NCI-H2107 treated with DMSO at 0.1 percent for 48 hours (cell line): ENCODE data around the gene MANEAL.

Experiments used
- DNase-seq: peaks from one replicate; lab custom pipeline; 2025; ENCODE audit not compliant: unreplicated experiment; lab: John Stamatoyannopoulos, UW

Gene MANEAL

DNA sequence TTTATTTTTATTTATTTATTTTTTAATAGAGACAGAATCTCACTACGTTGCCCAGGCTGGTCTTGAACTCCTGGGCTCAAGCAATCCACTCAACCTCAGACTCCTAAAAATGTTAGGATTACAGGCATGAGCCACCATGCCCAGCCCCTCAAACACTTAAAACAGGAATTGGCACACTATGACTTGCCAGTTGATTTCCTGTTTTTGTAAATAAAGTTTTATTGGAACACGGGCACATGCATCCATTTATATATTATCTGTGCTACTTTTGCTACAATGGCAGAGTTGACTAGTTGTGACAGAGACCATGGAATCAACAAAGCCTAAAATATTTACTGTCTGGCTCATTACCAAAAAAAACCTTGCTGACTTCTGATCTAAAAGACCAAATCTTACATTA lies 30.4 kb downstream of the MANEAL start:
- DNase-seq, result no peak

DNA sequence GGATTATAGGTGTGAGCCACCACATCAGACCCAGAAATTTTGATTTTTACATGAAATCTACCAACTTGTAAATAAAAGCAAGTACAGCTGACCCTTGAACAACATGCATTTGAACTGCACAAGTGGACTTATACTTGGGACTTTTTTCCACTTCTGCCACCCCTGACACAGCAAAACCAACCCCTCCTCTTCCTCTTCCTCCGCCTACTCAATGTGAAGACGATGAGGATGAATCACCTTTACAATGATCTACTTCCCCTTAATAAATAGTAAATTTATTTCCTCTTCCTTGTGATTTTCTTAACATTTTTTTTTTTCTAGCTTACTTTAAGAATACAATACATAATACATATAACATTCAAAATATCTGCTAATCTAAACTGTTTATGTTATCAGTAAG lies 31.9 kb downstream of the MANEAL start:
- no peak for DNase-seq

DNA sequence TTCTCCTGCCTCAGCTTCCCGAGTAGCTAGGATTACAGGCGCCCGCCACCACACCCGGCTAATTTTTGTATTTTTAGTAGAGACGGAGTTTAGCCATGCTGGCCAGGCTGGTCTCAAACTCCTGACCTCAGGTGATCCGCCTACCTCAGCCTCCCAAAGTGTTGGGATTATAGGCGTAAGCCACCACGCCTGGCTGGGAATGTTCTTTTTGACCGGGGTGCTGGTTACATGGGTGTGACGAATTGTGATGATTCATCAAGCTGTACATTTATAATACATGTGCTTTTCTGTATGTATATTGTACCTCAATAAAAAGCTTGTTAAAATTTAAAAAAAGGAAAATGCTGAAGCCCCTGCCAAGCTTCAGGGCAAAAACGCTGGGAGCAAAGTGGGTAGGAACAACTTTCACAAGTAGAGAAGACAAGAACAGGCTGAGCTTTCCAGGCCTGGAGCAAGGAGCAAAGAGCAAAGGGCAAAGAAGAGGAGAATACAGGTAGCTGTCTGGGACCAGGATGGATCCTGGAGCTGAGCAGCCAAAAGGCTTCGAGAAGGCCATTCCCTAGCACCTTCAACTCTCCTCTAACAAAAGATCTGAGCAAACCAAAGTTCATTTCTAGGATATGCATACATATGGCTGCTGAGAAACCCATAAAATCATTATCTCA lies 34.9 kb downstream of the MANEAL start:
- no peak for DNase-seq

DNA sequence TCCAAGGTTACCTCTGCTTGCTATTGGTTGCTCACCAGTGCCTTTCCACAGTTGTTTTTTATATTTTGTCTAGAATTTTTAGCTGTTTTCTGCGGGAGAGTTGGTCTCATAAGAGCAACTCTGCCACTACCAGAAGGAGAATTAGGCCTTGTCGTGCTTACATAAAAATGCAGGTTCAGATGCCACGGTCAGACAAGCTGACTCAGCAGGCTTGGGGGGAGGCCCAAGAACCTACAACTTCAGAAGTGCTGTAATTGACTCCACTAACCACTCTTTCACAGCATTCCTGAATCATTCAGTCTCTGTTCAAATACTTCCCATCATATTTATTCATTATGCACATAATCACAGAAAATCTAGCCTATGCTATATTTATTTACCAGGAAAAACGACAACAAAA lies 37.5 kb downstream of the MANEAL start:
- DNase-seq, result no peak

DNA sequence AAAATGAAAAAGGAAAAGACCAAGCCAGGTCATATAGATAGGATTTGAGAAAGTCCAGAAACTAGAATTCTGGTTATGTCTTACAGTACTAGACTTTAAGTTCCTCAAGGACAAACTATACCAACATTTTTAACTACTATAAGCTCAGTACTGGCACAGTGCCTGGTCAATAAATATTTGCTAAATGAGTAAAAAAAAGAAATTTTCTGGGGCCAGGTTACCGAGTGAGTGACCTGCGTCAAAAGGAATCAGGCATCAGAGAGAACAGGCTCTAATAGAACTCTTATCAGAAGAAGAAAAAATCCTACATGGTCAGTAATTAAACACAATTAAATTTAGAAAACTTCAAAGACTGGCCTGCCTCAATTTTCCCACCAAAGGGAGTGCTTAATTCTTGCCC lies 38.2 kb downstream of the MANEAL start:
- no peak for DNase-seq

DNA sequence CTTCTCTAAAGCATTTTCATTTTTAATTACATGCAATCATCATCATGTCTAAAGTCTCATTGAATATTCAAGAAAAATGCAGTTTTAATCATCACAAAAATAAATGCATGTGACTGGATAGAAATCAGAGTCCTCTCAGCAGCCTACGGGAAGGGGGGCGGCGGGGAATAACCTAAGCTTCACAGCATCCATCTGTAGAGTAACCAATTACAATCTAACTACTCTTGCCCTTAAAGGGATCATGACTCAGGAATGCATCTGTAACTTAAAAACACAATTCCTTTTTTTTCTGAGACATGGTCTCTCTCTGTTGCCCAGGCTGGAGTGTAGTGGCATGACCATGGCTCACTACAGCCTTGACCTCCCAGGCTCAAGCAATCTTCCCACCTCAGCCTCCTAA lies 43.1 kb downstream of the MANEAL start:
- DNase-seq, result no peak

DNA sequence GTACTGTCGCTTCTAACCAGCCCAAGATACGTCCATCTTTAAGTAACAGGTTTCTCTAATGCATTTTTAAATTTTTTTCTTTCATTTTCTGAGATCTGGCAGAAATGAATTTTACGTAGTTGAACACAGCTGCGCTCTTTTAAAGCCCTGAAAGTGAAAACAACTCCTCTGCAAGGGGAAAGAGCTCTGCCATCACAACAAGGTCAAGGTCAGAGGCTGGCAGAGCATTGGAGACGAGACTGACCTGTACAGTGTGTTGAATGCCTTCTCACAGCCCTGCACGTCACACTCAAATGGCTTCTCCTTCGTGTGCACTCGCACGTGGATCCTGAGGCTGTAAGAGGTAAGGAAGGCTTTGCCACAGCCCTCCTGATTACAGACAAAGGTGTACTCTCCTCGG lies 46.0 kb downstream of the MANEAL start:
- no peak for DNase-seq

DNA sequence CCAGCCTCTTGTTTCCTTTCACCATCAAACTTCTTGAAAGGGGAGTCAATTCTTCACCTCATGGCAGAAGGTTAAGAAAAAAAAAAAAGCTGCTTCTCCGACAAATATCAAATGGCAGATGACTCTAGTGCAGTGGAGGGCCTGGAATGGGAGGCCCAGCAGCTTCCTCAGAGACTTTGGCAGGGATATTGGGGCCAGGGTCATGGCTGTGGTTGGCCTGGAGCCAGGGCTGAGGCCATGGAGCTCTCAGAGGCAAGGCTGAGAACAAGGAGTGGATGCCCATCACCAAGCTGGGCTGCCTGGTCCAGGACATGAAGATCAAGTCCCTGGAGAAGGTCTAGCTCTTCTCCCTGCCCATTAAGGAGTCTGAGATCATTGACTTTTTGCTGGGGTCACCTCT lies 47.1 kb downstream of the MANEAL start:
- no peak for DNase-seq

DNA sequence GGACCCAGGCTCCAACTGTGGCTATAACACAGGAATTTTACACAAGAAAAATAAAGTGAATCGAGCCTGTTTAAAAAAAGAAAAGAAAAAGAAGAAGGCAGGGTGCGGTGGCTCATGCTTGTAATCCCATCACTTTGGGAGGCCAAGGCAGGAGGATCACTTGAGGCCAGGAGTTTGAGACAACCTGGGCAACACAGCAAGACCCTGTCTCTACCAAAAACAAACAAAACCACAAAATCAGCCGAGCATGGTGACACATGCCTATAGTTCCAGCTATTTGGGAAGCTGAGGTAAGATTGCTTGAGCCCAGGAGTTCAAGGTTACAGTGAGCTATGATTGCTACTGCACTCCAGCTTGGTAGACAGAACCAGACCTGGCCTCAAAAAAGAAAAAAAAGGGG lies 48.0 kb downstream of the MANEAL start:
- no peak for DNase-seq

DNA sequence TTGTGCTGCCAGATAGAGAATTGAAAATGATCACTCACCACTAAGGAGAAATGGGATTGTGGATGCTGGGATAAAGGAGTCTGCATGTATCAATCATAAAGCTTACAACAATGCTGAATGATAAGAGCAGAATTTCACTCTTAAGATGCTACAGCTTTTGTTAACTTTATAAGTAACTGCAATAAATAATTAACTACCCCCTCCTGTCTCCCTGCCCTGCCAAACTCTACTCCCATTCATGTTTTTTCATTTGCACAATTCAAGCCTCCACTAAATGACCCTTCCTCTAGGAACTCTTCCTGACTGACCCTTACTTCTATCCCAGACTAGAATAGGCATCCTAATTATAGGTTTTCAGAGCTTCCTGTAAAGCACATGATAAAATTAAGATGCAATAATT lies 50.9 kb downstream of the MANEAL start:
- DNase-seq, result no peak

DNA sequence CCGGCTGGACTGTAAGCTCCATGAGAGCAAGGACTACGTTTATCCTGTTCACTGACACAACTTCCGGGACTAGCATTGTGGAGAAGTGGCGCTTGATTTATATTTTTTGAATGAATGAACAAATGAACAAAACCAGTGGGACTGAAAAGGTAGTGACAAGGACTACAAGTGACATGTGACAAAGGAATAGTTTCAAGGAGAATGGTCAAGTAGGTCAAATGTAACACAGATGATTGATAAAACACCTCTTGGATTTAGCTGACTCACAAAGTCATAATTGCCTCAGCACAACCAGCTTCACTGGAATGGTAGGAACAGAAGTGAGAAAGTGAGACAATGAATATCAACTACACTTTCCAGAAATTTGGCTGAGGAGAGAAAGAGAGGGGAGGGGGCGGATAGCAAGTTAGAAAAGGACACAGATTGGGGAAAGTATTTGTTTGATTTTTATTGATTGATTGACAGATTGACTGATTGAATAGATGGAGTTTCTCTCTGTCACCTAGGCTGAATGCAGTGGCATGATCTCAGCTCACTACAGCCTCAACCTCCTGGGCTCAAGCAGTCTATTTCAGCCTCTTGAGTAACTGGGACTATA lies 51.5 kb downstream of the MANEAL start:
- no peak for DNase-seq

DNA sequence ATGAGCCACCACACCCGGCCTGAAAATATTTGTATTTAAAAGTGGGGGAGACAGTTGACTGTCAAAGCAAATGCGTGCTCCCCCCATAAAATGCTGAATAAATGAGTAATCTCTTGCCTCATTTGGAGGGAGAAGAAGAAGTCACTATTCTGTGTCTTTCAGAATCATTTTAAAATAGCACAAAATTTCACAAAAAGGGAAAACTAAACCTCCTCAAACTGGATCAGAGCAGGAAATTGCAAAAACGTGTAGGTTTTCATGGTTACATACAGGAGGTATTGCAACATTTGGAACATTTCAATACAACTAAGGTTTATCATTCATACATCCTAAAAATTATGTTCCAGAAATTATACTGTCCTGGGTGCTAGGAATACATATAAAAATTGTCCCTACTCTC lies 52.1 kb downstream of the MANEAL start:
- DNase-seq, result no peak

DNA sequence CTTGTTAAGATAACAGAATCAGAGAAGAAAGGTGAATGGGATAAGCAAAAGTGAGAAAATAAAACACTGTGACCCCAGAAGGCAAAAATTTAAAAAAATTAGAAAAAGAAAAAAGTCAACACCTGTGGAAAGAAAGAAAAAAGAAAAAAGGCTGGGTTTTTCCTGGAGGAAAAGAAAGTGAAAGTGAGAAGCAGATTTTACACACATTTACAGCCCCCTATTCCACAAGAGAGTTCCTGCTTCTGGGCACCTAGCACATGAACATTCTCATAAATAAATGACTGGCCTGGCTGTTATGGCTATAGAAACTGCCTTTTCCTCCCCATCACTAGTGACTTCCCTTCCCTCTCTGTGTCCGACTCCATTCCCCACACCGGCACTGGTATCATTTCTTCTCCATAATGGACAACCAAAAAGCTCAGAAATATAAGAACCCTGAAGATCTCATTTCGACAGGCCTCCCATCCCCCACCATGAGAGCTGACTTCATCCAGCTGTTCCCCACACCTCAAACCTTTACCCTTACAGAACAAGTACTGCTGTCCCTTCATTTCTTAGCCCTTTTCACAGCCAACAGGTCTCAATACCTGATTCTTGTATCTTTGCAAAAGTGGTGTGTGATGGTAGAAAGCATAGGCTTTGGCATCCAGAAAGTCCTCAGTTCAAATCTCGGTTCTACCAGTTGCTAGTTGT lies 53.1 kb downstream of the MANEAL start:
- DNase-seq, result no peak

DNA sequence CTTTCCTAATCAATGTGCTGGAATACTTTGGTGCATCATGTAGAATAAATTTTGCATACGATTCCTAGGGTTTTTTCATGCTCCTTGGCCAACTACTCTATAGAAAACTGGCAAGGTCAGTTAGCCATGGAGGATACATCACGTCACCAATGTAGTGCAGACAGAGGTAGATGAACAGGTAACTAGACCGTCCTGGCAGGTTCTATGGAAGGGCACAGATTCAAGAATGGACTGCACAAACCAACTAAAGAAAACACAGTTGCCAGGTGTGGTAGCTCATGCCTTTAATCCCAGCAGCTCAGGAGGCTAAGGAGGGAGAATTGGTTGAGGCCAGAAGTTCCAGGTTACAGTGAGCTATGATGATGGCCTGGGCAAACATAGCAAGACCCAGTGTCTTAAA lies 55.8 kb downstream of the MANEAL start:
- no peak for DNase-seq

DNA sequence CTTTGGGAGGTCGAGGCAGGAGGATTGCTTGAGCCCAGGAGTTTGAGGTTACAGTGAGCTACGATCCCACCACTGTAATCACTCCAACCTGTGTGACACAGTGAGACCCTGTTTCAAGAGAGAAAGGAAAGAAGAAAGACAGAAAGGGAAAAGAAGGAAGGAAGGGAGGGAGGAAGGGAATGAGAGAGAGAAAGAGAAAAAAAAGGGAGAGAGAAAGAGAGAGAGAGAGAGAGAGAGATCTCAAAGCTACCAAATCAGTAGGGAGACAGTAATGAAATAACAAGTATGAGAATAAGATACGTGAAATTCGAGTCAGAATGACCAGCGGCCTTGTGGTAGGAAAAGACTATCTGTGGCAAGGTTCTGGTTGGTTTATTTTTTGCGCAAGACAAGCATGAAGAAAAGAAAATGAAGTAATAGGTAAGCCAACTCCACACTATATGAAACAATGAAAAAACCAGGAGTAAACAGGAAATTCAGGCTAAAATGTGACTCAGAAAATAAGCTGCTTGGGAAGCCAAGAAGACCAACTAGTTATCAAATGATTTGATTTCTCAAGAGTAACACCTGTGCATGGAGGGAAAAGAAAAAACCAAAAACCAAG lies 56.8 kb downstream of the MANEAL start:
- DNase-seq, result no peak
